ENCODE data around the gene PCDH10.

GRCh38 chr4:133151341-133151690 is 2.2 kb downstream of the PCDH10 start:
- no peak for TF ChIP-seq CTCF (IDR thresholded peaks at IDR 0.05)
- TF ChIP-seq POLR2A (IDR thresholded peaks at IDR 0.05) = no peak

Data from body of pancreas (tissue), 4 donors.